GM12873 (cell line): Measurements from ENCODE around the gene SPATA17.

Experiments used
- CTCF ChIP-seq: IDR thresholded peaks from 2 replicates; pipeline ENCODE4 v1.5.1; 2012; ENCODE audit warnings: low read depth, mild to moderate bottlenecking, moderate library complexity, low read length, control low read depth; ENCODE audit not compliant: insufficient read depth; ENCODE audit errors: missing control alignments

SPATA17 gene

DNA sequence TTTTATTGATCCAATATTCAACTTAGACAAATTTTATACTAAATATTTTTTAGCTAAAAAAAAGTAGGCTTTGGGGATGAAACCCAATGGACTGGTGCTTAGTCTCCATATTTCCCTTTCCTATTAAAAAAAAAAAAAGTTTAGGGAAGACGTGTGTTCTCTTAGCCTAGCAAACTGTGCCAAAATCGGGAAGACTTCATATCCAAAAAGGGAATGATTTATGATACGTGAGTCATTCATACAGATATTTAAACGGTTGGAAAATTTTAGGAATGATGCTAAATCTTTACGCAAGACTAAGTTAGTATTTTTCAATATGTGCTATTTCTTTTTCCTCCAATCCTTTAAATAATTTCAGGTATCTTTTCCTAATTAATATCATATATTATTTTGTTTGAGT is 50.7 kb downstream of the SPATA17 start:
- no peak for TF ChIP-seq CTCF

- TF ChIP-seq CTCF = no peak
Observed at GRCh38 chr1:217687511-217687910, 56.4 kb downstream of the SPATA17 start.

DNA sequence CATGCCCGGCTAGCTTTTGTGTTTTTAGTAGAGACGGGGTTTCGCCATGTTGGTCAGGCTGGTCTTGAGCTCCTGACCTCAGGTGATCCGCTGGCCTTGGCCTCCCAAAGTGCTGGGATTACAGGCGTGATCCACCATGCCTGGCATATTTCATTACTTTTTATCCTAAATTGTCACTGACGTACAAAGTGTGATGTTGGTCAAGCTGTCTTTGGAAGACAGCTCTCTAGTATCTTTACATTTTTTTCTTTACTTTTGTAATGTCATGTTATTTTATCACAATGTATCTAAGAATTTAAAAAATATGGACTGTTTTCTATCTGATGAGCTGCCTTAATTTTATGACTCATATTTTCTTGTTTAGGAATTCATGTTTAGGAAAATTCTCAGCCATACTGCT is 72.2 kb downstream of the SPATA17 start:
- no peak for TF ChIP-seq CTCF

DNA sequence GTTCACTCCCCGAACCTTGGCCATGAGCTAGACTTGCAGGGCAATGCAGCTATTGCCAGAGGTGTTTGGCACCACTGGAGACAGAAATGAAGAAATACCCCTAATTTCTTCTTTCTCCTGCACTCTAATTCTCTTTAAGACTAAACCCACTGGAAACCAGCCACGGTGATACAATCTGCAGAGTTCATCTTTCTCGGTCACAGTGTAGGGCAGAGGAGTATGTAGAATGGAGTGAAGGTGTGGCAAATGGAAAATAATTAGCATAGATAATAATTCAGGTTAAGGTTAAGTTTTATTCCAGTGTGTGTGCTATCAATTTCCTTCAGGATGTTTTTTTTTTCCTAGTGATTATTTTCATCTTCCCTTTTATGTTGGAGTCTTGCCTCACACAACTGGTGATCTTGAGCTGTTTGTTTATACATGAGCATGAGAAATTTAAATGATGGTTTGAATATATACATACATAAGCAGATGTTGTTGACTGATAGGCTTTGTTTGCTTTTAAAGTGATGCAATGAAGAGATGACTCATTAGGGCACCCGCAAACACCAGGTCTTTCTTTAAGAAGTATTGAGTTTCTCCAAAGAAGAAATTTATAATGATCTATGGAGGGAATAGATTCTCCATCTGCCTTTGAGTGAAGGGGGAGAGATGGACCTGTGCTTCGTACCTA is 81.9 kb downstream of the SPATA17 start:
- no peak for TF ChIP-seq CTCF

DNA sequence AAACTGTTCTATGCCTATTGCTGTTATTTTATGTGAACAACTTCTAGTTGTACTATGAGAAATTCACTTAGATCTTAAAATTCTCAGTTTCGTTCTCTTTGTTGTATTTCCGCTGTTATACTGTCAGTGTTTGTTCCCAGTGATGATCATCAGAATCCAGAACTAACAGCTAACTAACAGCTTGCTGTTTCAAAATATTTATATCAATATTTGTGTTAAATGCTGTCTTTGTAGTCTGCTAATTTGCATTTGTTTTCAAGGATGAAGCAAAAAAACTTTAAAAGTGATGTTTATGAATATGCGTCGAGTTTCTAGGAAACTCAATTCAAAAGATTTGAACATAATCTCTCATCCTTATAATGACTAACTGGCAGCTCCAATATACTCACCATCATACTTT is 84.5 kb downstream of the SPATA17 start:
- no peak for TF ChIP-seq CTCF

GRCh38 chr1:217717959-217718358 is 86.8 kb downstream of the SPATA17 start:
- TF ChIP-seq CTCF = no peak

DNA sequence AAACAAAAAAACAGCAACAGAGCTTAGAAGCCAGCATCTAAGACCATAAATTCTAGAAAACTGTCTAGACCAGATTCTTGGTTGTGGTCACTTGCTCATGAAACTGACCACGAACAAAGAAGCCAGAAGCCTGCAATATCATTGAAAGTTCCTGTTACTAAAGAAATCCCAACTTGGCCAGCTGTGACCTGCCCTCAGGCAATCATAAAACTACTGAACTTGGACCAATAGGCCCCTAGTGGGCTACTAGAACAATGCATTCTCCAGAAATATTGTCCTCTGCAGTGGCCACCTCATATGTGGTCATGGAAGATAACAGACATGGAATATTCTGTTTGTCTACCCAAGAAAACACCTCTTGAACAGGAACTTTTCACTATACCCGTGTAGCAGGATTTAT is 87.7 kb downstream of the SPATA17 start:
- TF ChIP-seq CTCF = peak; percentile 41

GRCh38 chr1:217721692-217722091 is 90.5 kb downstream of the SPATA17 start:
- TF ChIP-seq CTCF = no peak
